B cell (primary cell): ENCODE data around the gene MLLT6. TPM values are rescaled to one million over a fixed set of nuclear protein-coding genes. Genes with fewer than 3 reads are reported as not detected.

ENCODE experiments used
- ATAC-seq: fragments of 200-7000 bp; cut with Tn5 transposase; one replicate; pipeline ENCODE4 v1.10.0; 2021; ENCODE audit warnings: low read depth, mild to moderate bottlenecking, moderate number of reproducible peaks, moderate library complexity
- CTCF ChIA-PET: fragments of 350-600 bp; sonication (Branson Sonifier 250); formaldehyde crosslinking; loops from one replicate; lab custom pipeline; 2021; ENCODE audit warnings: antibody characterized with exemption, inconsistent platforms; lab: Charles Lee
- POLR2A ChIA-PET: fragments of 350-600 bp; sonication (Branson Sonifier 250); formaldehyde crosslinking; loops from one replicate; lab custom pipeline; 2021; ENCODE audit warnings: antibody characterized with exemption; lab: Charles Lee
- DNase-seq: peaks from one replicate; pipeline ENCODE4 v3.0.0; 2013
- H2AFZ ChIP-seq: 2 replicates; pipeline ENCODE4 v1.6.1; 2012; ENCODE audit warnings: mild to moderate bottlenecking, low read depth, low read length; ENCODE audit not compliant: insufficient read depth, poor library complexity, severe bottlenecking
- H3K27ac ChIP-seq, 2 donors: 1 replicate in 1 of 2; 2 replicates in 1 of 2; pipeline ENCODE4 v1.5.1; 2012 to 2013; ENCODE audit warnings: low read length in 2 of 2, mild to moderate bottlenecking in 2 of 2, moderate library complexity in 1 of 2
- H3K27me3 ChIP-seq, 4 experiments: fragments of 200-600 bp in 1 of 4; sonication (generic) in 1 of 4; replicated peaks in 1 of 4; 1 replicate in 2 of 4; 2 replicates in 2 of 4; pipeline versions ENCODE4 v1.6.1 to v1.7.0; 2013 to 2016; ENCODE audit warnings: low read length in 3 of 4, mild to moderate bottlenecking in 2 of 4, mixed read lengths in 1 of 4, moderate library complexity in 1 of 4; ENCODE audit not compliant: insufficient read depth in 4 of 4, control insufficient read depth in 3 of 4; ENCODE audit errors: control extremely low read depth in 1 of 4
- H3K36me3 ChIP-seq, 2 experiments: replicated peaks in 1 of 2; 1 replicate in 1 of 2; 2 replicates in 1 of 2; pipeline versions ENCODE4 v1.6.1 to v1.7.1; 2013; ENCODE audit warnings: low read length in 1 of 2; ENCODE audit not compliant: insufficient read depth in 2 of 2, control insufficient read depth in 1 of 2; ENCODE audit errors: control extremely low read depth in 1 of 2, extremely low read depth in 1 of 2
- H3K4me1 ChIP-seq, 2 donors: fragments of 200-600 bp in 1 of 2; sonication (generic) in 1 of 2; 1 replicate in 1 of 2; 2 replicates in 1 of 2; pipeline versions ENCODE4 v1.5.1 to v1.6.1; 2013 to 2017; ENCODE audit warnings: low read length in 2 of 2; ENCODE audit not compliant: control insufficient read depth in 2 of 2, insufficient read depth in 2 of 2
- H3K4me2 ChIP-seq: replicated peaks from 2 replicates; pipeline ENCODE3; 2012; ENCODE audit warnings: mild to moderate bottlenecking, low read depth, low read length; ENCODE audit not compliant: poor library complexity, severe bottlenecking
- H3K4me3 ChIP-seq, 5 experiments: fragments of 200-600 bp in 1 of 5; sonication (generic) in 1 of 5; 1 replicate in 3 of 5; 2 replicates in 2 of 5; pipeline versions ENCODE4 v1.5.1 to v1.7.0; 2011 to 2016; ENCODE audit warnings: low read length in 4 of 5, mild to moderate bottlenecking in 4 of 5, low read depth in 2 of 5, control low read depth in 1 of 5, moderate library complexity in 1 of 5; ENCODE audit not compliant: insufficient read depth in 1 of 5; ENCODE audit errors: control extremely low read depth in 1 of 5, extremely low read depth in 1 of 5
- H3K79me2 ChIP-seq: fragments of 200-600 bp; sonication (generic); one replicate; pipeline ENCODE4 v1.6.0; 2016; ENCODE audit warnings: low read length; ENCODE audit not compliant: control insufficient read depth, insufficient read depth
- H3K9ac ChIP-seq: fragments of 200-600 bp; sonication (generic); 2 replicates; pipeline ENCODE4 v1.6.1; 2017; ENCODE audit warnings: mild to moderate bottlenecking, low read length, moderate library complexity
- H3K9me3 ChIP-seq, 3 donors: one replicate each; pipeline versions ENCODE4 v1.6.1 to v1.7.1; 2013; ENCODE audit warnings: low read length in 2 of 3; ENCODE audit not compliant: control insufficient read depth in 2 of 3, insufficient read depth in 1 of 3; ENCODE audit errors: control extremely low read depth in 1 of 3
- H4K20me1 ChIP-seq: 2 replicates; pipeline ENCODE4 v1.6.0; 2012; ENCODE audit warnings: mild to moderate bottlenecking, low read length; ENCODE audit not compliant: insufficient read depth, control insufficient read depth, poor library complexity, severe bottlenecking
- H3K27ac Mint-ChIP-seq: one replicate; pipeline ENCODE4 v1.8.0; 2021; ENCODE audit warnings: mixed read lengths
- H3K27me3 Mint-ChIP-seq: one replicate; pipeline ENCODE4 v1.8.0; 2021; ENCODE audit warnings: mixed read lengths
- H3K4me1 Mint-ChIP-seq: one replicate; pipeline ENCODE4 v1.8.0; 2021; ENCODE audit warnings: mixed read lengths
- H3K4me3 Mint-ChIP-seq: one replicate; pipeline ENCODE4 v1.8.0; 2021; ENCODE audit warnings: mixed read lengths
- H3K9me3 Mint-ChIP-seq: one replicate; pipeline ENCODE4 v1.8.0; 2022; ENCODE audit warnings: mixed read lengths; ENCODE audit not compliant: insufficient read depth
- CTCF ChIP-seq: fragments of 200-600 bp; IDR thresholded peaks from one replicate; pipeline ENCODE4 v1.8.0; 2022; ENCODE audit warnings: antibody characterized with exemption, mild to moderate bottlenecking
- EZH2 ChIP-seq: IDR thresholded peaks from 2 replicates; pipeline ENCODE4 v1.6.1; 2012; ENCODE audit warnings: borderline replicate concordance, low read depth, mild to moderate bottlenecking, moderate library complexity, low read length; ENCODE audit not compliant: insufficient read depth, poor library complexity, severe bottlenecking
- WGBS: methylation state at CpG from one replicate; pipeline ENCODE4 v1.1.5; 2013; ENCODE audit warnings: missing lambda C conversion rate; ENCODE audit not compliant: insufficient coverage; 5-methylcytosine and 5-hydroxymethylcytosine counted together
- intact Hi-C: fragments of 100-400 bp; cut with micrococcal nuclease; formaldehyde crosslinking; loops from one replicate; pipeline ENCODE4 v1.10.0; 2022
- polyA plus RNA-seq: library from polyadenylated mRNA; depleted of rRNA; stranded (reverse); fragments of >200 nt; gene quantifications from 2 replicates; pipeline ENCODE4 v1.2.3, GENCODE V29; 2012
- total RNA-seq, 2 donors: library from RNA; stranded (reverse); fragments of 120-200 nt in 1 of 2; gene quantifications; 1 replicate in 1 of 2; 2 replicates in 1 of 2; pipeline versions ENCODE4 v1.2.3 to v1.2.4, GENCODE V29; 2013 to 2022

The MLLT6 gene
- total and polyA plus RNA-seq, 2 donors (not counting 1 experiment from before 2014, with no cell fraction given), result 165 to 288 TPM

GRCh38 chr17:38710985-38711384, 5.9 kb downstream of the MLLT6 start:
- DNase-seq (no peak), ATAC-seq (no peak)
- Histone ChIP-seq H3K4me3 (no peak overlapping the region), H3K27me3 (no peaks in the 10 kb centered on the region), H4K20me1 (peaks cover 70% of the 10 kb centered on the region), H2AFZ (no peak overlapping the region), H3K4me2 (no peak overlapping the region), H3K4me1 (peaks cover 10 to 19% of the 10 kb centered on the region in 2 donors), H3K9me3 (no peaks in the 10 kb centered on the region), H3K27ac (no peak overlapping the region), H3K9ac (no peak overlapping the region), H3K79me2 (peaks cover 24% of the 10 kb centered on the region), H3K36me3 (peaks cover 3 to 79% of the 10 kb centered on the region in 2 experiments)
- no peaks in the 10 kb centered on the region for H3K9me3 Mint-ChIP-seq
- ChIA-PET POLR2A (interaction anchor here (0.8 kb wide), 2 partner anchors 17 to 34 kb away, joined by 3 read pairs; no protein-coding TSS in a partner anchor), CTCF (interaction anchor here (0.8 to 1.4 kb wide), 4 partner anchors 18 to 153 kb away, joined by 3 to 4 read pairs (median 3); no protein-coding TSS in a partner anchor)
- H3K4me1 Mint-ChIP-seq, result peaks cover 28% of the 10 kb centered on the region
- 90% methylated on average over 5 of the region's 5 CpGs for WGBS
- no peak for TF ChIP-seq EZH2
- H3K27ac Mint-ChIP-seq, result no peak overlapping the region
- H3K27me3 Mint-ChIP-seq, result no peaks in the 10 kb centered on the region
- no peak overlapping the region for H3K4me3 Mint-ChIP-seq
- intact Hi-C loops, result no loop called here

- POLR2A ChIA-PET, result interaction anchor here (0.8 kb wide), 1 partner anchor 16 kb away, joined by 3 read pairs; no protein-coding TSS in a partner anchor
- WGBS, result 79% methylated on average over 15 of the region's 26 CpGs
- Mint-ChIP-seq H3K4me3 (no peak overlapping the region), H3K9me3 (no peaks in the 10 kb centered on the region), H3K27me3 (no peaks in the 10 kb centered on the region), H3K27ac (no peak overlapping the region), H3K4me1 (peaks cover 18% of the 10 kb centered on the region)
- no peak overlapping the region for H3K4me3 ChIP-seq
- H3K36me3 ChIP-seq, result peaks cover 3 to 89% of the 10 kb centered on the region in 2 experiments
- H3K9ac ChIP-seq, result no peak overlapping the region
- H2AFZ ChIP-seq, result no peak overlapping the region
- intact Hi-C loops, result no loop called here
- no peak for DNase-seq
- TF ChIP-seq EZH2 (no peak), CTCF (no peak)
- H3K4me1 ChIP-seq, result peaks cover 6 to 9% of the 10 kb centered on the region in 2 donors
- H3K27ac ChIP-seq, result no peak overlapping the region
- CTCF ChIA-PET, result interaction anchor here (1.2 kb wide), 1 partner anchor 16 kb away, joined by 5 read pairs; no protein-coding TSS in a partner anchor
- ATAC-seq, result no peak
- H3K27me3 ChIP-seq, result no peaks in the 10 kb centered on the region
- H3K9me3 ChIP-seq, result no peaks in the 10 kb centered on the region
- H3K79me2 ChIP-seq, result peaks cover 14% of the 10 kb centered on the region
- H3K4me2 ChIP-seq, result no peak overlapping the region
- peaks cover 62% of the 10 kb centered on the region for H4K20me1 ChIP-seq
These were observed 6.9 kb downstream of the MLLT6 start for GRCh38 chr17:38711792-38712571.
